Prostate gland (tissue), 2 donors: ENCODE measurements around the gene ATP5MC3. TPM values are rescaled to one million over a fixed set of nuclear protein-coding genes. Genes with fewer than 3 reads are reported as not detected.

Source experiments
- DNase-seq: peaks from one replicate; pipeline ENCODE4 v3.0.0-alpha.2; 2019; ENCODE audit warnings: low spot score
- H3K27ac ChIP-seq, 2 donors: fragments of 200-600 bp; sonication (generic); 2 replicates each; pipeline ENCODE4 v1.5.1; 2017 to 2019
- H3K27me3 ChIP-seq: fragments of 200-600 bp; sonication (generic); replicated peaks from 2 replicates; pipeline ENCODE4 v1.5.1; 2019; ENCODE audit not compliant: insufficient read depth
- H3K36me3 ChIP-seq, 2 donors: fragments of 200-600 bp; sonication (generic); 1 replicate in 1 of 2; 2 replicates in 1 of 2; pipeline versions ENCODE4 v1.5.1 to v1.8.1; 2017 to 2019
- H3K4me1 ChIP-seq: fragments of 200-600 bp; sonication (generic); replicated peaks from 2 replicates; pipeline ENCODE4 v1.5.1; 2019
- H3K4me3 ChIP-seq, 2 donors: fragments of 200-600 bp; sonication (generic); 2 replicates each; pipeline ENCODE4 v1.5.1; 2017 to 2019
- H3K9me3 ChIP-seq: fragments of 200-600 bp; sonication (generic); 2 replicates; pipeline ENCODE4 v1.5.1; 2017
- CTCF ChIP-seq, 4 experiments: fragments of 200-600 bp in 2 of 4; fragments of 450-650 bp in 2 of 4; sonication (generic) in 2 of 4; IDR thresholded peaks; 1 replicate in 3 of 4; 2 replicates in 1 of 4; pipeline ENCODE4 v1.5.1; 2016 to 2019; ENCODE audit warnings: antibody characterized with exemption in 4 of 4, mild to moderate bottlenecking in 2 of 4, moderate library complexity in 2 of 4
- POLR2A ChIP-seq: fragments of 450-650 bp; IDR thresholded peaks from one replicate; pipeline ENCODE4 v1.6.1; 2016; ENCODE audit warnings: antibody characterized with exemption, mild to moderate bottlenecking
- POLR2AphosphoS5 ChIP-seq: sonication (generic); formaldehyde crosslinking; IDR thresholded peaks from one replicate; pipeline ENCODE4 v1.6.1; 2017; ENCODE audit warnings: antibody characterized with exemption
- WGBS: methylation state at CpG from one replicate; pipeline ENCODE4 v1.1.5; 2018; 5-methylcytosine and 5-hydroxymethylcytosine counted together
- intact Hi-C: fragments of 100-400 bp; cut with DNase I; formaldehyde crosslinking; loops from one replicate; pipeline ENCODE4 v1.14.2; 2022
- total RNA-seq, 2 donors: library from RNA; depleted of rRNA; stranded (reverse); fragments of >200 nt; gene quantifications; one replicate each; pipeline ENCODE4 v1.1.0, GENCODE V29; 2016

ATP5MC3 gene
- total RNA-seq, 2 donors from 2014 or later: 105 to 133 TPM

DNA sequence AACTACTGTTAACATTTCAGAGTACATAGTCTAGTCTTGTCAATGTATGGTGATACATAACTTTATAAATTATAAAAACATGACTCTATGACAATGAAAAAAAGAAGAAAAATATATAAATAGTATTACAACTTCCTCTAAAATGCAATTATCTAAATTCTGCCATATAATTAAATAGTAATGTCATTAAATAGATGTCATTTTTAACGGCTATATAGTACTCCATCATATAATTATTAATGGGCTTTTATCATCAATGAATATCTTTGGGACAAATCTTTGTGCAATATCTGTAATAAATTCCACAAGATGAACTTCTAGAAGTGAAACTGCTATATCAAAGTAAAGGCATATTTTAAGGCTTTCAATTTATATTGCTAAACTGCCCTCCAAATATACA lies 38.3 kb downstream of the ATP5MC3 start:
- no peak for DNase-seq
- Histone ChIP-seq H3K4me1 (no peaks in the 10 kb centered on the region), H3K4me3 (no peak overlapping the region), H3K27me3 (no peaks in the 10 kb centered on the region), H3K27ac (no peak overlapping the region), H3K9me3 (no peaks in the 10 kb centered on the region), H3K36me3 (no peaks in the 10 kb centered on the region)
- intact Hi-C loops: no loop called here
- WGBS: 98% methylated on average over 1 of the region's 1 CpG
- TF ChIP-seq POLR2AphosphoS5 (no peak), CTCF (IDR thresholded peaks at IDR 0.05) (no peak), POLR2A (no peak)

DNA sequence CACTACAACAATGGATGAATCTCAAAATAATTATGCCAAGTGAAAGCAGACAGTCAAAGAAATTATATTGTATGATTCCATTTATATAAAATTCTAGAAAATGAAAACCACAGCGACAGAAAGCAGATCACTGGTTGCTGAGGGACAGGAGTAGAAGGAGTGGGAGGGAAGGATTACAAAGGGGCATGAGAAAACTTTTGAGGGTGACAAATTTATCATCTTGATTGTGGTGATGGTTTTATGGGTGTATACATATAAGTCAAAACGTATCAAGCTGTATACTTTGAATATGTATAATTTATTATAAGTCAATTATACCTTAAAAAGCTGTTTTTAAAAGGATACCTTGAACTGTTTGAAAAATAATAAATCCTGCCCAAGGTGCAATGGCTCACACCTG lies 41.2 kb downstream of the ATP5MC3 start:
- Histone ChIP-seq H3K4me1 (no peaks in the 10 kb centered on the region), H3K27ac (no peak overlapping the region), H3K9me3 (no peaks in the 10 kb centered on the region), H3K36me3 (no peaks in the 10 kb centered on the region), H3K27me3 (no peaks in the 10 kb centered on the region), H3K4me3 (no peak overlapping the region)
- intact Hi-C loops: no loop called here
- DNase-seq: no peak
- WGBS: 57% methylated on average over 2 of the region's 2 CpGs
- TF ChIP-seq POLR2A (no peak), POLR2AphosphoS5 (no peak), CTCF (IDR thresholded peaks at IDR 0.05) (no peak)

DNA sequence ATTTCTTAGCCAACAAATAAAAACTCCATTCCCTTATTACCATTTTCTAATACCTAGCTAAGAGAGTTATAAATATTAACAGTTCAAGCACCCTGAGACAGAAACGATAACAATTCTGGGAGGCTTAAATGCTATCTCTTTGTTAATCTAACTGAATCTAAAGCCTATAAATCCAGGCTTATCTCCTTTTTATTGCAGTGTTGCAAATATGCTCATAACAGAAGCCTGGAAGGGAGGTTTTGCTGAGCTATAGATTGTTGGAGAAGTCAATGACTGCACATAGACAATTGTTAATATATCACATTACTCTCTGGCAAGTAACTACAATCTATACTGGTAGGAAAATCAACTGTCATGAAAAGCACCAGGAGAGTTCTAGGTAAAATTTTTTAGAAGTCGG lies 43.7 kb downstream of the ATP5MC3 start:
- H3K27me3 ChIP-seq: no peaks in the 10 kb centered on the region
- DNase-seq: no peak
- no peaks in the 10 kb centered on the region for H3K9me3 ChIP-seq
- 57% methylated on average over 2 of the region's 2 CpGs for WGBS
- no peaks in the 10 kb centered on the region for H3K4me1 ChIP-seq
- no peak overlapping the region for H3K4me3 ChIP-seq
- no peaks in the 10 kb centered on the region for H3K36me3 ChIP-seq
- no peak for TF ChIP-seq POLR2A
- intact Hi-C loops: no loop called here
- H3K27ac ChIP-seq: no peak overlapping the region

- no peaks in the 10 kb centered on the region for H3K27me3 ChIP-seq
- intact Hi-C loops: no loop called here
- H3K9me3 ChIP-seq: no peaks in the 10 kb centered on the region
- no peaks in the 10 kb centered on the region for H3K36me3 ChIP-seq
- H3K27ac ChIP-seq: no peak overlapping the region
- H3K4me3 ChIP-seq: no peak overlapping the region
- H3K4me1 ChIP-seq: no peaks in the 10 kb centered on the region
- TF ChIP-seq POLR2AphosphoS5: no peak
- TF ChIP-seq CTCF (IDR thresholded peaks at IDR 0.05): no peak
- no peak for TF ChIP-seq POLR2A
- no peak for DNase-seq
Measured at GRCh38 chr2:175136334-175137215, 44.9 kb downstream of the ATP5MC3 start.

DNA sequence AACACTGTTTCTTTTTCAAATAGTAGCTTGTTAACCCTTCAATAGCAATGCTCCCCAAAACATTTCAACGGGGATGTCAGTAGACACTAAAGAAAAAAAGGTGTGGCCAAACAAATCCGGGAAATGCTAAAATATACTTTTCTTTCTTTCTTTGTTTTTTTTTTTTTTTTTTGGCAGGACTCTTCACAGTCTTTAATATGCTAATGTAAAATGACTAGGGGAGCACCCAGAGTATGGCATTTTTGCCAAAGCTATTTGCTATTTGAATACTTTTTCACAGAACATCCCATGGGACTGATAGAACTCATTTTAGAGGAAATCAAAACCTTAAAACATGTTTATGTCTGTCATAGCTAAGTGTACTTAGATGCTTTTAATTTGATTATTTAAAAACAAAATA lies 45.6 kb downstream of the ATP5MC3 start:
- WGBS: 74% methylated on average over 2 of the region's 2 CpGs
- no peak for DNase-seq

More for the DNA sequence above, 45.6 kb downstream of the ATP5MC3 start:
- Histone ChIP-seq H3K36me3 (no peaks in the 10 kb centered on the region), H3K27ac (no peak overlapping the region), H3K27me3 (no peaks in the 10 kb centered on the region), H3K4me3 (no peak overlapping the region), H3K4me1 (no peaks in the 10 kb centered on the region), H3K9me3 (no peaks in the 10 kb centered on the region)
- intact Hi-C loops: no loop called here
- TF ChIP-seq POLR2AphosphoS5: no peak
- TF ChIP-seq CTCF (IDR thresholded peaks at IDR 0.05): no peak
- TF ChIP-seq POLR2A: no peak
